Endothelial cell of umbilical vein (primary cell): ENCODE data around the gene SDC4.

ENCODE experiments used
- POLR2A ChIP-seq: IDR thresholded peaks from 2 replicates; pipeline ENCODE4 v1.6.1; 2012; ENCODE audit warnings: low read depth, mild to moderate bottlenecking, control low read depth, low read length
- POLR2AphosphoS5 ChIP-seq: IDR thresholded peaks from 2 replicates; pipeline ENCODE4 v1.6.1; 2012; ENCODE audit warnings: low read depth, mild to moderate bottlenecking, control low read depth, low read length, moderate library complexity; ENCODE audit not compliant: insufficient read depth
- TF ChIP-seq, protein P1 (sequence below), 2 donors: IDR thresholded peaks; 1 replicate in 1 of 2; 2 replicates in 1 of 2; pipeline ENCODE4 v1.5.1; 2011; ENCODE audit warnings: low read length in 2 of 2, mild to moderate bottlenecking in 2 of 2, moderate library complexity in 2 of 2, control low read depth in 1 of 2, inconsistent platforms in 1 of 2, low read depth in 1 of 2; ENCODE audit not compliant: insufficient read depth in 1 of 2; ENCODE audit errors: extremely low read depth in 1 of 2

DNA sequence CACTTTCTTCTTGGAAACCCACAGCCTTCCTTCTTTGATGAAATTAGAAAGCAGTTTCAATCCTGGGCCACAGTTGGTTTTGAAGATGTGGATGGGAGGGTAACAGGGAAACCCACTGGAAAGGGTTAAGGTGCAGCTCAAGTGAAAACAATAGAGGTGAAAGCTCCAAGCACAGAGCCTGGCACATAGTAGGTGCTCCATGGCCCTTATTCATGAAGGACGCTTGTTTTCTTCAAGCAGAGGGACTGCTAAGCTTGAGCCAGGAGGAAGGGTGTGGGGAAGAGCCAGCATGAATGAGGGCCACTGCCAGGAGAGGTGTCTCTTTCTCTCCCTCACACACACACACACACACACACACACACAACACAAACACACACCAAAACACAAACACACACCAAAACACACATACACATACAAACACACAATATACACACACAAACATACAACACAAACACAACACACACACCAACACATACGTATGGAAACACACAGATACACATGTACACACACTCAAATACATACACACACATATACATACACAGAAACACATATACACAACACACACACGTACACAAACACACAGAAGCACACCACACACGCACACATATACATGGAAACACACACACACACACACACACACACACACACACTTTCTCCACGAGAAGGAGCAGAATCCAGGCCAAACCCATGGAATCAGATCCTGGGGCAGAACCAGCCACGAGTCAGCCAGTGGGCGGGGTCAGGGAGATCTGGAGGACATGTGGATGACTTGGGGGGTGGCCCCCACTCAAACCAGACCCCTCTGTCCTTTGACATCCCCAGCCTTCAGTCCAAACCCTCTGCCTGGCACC lies 65.3 kb downstream of the SDC4 start:
- TF ChIP-seq, protein P1, sequence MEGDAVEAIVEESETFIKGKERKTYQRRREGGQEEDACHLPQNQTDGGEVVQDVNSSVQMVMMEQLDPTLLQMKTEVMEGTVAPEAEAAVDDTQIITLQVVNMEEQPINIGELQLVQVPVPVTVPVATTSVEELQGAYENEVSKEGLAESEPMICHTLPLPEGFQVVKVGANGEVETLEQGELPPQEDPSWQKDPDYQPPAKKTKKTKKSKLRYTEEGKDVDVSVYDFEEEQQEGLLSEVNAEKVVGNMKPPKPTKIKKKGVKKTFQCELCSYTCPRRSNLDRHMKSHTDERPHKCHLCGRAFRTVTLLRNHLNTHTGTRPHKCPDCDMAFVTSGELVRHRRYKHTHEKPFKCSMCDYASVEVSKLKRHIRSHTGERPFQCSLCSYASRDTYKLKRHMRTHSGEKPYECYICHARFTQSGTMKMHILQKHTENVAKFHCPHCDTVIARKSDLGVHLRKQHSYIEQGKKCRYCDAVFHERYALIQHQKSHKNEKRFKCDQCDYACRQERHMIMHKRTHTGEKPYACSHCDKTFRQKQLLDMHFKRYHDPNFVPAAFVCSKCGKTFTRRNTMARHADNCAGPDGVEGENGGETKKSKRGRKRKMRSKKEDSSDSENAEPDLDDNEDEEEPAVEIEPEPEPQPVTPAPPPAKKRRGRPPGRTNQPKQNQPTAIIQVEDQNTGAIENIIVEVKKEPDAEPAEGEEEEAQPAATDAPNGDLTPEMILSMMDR (IDR thresholded peaks at IDR 0.05; ENCODE audit: extremely low read depth in 1 of 2, insufficient read depth in 1 of 2, low read depth in 1 of 2, low read length in 2 of 2): no peak
- no peak for TF ChIP-seq POLR2A
- TF ChIP-seq POLR2AphosphoS5: no peak
